ENCODE data around the gene NDUFB10. TPM values are rescaled to one million over a fixed set of nuclear protein-coding genes. Genes with fewer than 3 reads are reported as not detected.
"Not testable (repeated sequence)": the region's sequence is repeated elsewhere in the genome, so short reads cannot be mapped to it uniquely, and the experiment has no call there.

The NDUFB10 gene
- total RNA-seq, 1 experiment from 2014 or later: 305 TPM

GRCh38 chr16:1933097-1933661, 26.2 kb upstream of the NDUFB10 start:
- Histone ChIP-seq H3K27me3 (ENCODE audit: control insufficient read depth, insufficient read depth, low read length) (peaks cover 8% of the 10 kb centered on the region), H3K36me3 (replicated peaks; ENCODE audit: control insufficient read depth, insufficient read depth, low read length) (peaks cover under 1% of the 10 kb centered on the region; the same call in 1 of the 2 replicates), H3K4me3 (ENCODE audit: insufficient read depth, low read depth, low read length) (no peak overlapping the region)
- DNase-seq: peak; percentile 62

GRCh38 chr16:1936945-1937479, 22.3 kb upstream of the NDUFB10 start:
- Histone ChIP-seq H3K36me3 (replicated peaks; ENCODE audit: control insufficient read depth, insufficient read depth, low read length) (peaks cover 8% of the 10 kb centered on the region), H3K4me3 (ENCODE audit: insufficient read depth, low read depth, low read length) (no peak overlapping the region), H3K27me3 (ENCODE audit: control insufficient read depth, insufficient read depth, low read length) (no peaks in the 10 kb centered on the region)
- DNase-seq: no peak

- DNase-seq: no peak
- H3K27me3 ChIP-seq (ENCODE audit: control insufficient read depth, insufficient read depth, low read length): peaks cover 3% of the 10 kb centered on the region; the same call in 1 of the 2 replicates
- peaks cover 8% of the 10 kb centered on the region for H3K36me3 ChIP-seq (replicated peaks; ENCODE audit: control insufficient read depth, insufficient read depth, low read length)
- H3K4me3 ChIP-seq (ENCODE audit: insufficient read depth, low read depth, low read length): no peak overlapping the region
Measured at GRCh38 chr16:1938316-1938715, 21.0 kb upstream of the NDUFB10 start.

GRCh38 chr16:1938910-1939309, 20.4 kb upstream of the NDUFB10 start:
- DNase-seq: no peak
- Histone ChIP-seq H3K27me3 (ENCODE audit: control insufficient read depth, insufficient read depth, low read length) (peaks cover 3% of the 10 kb centered on the region; the same call in 1 of the 2 replicates), H3K36me3 (replicated peaks; ENCODE audit: control insufficient read depth, insufficient read depth, low read length) (peaks cover 8% of the 10 kb centered on the region), H3K4me3 (ENCODE audit: insufficient read depth, low read depth, low read length) (no peak overlapping the region)

- not testable (repeated sequence) for H3K36me3 ChIP-seq (replicated peaks; ENCODE audit: control insufficient read depth, insufficient read depth, low read length)
Measured at GRCh38 chr16:1939833-1940232, 19.5 kb upstream of the NDUFB10 start.

GRCh38 chr16:1940273-1941161, 18.8 kb upstream of the NDUFB10 start:
- no peak for DNase-seq
- Histone ChIP-seq H3K4me3 (ENCODE audit: insufficient read depth, low read depth, low read length) (no peak overlapping the region), H3K27me3 (ENCODE audit: control insufficient read depth, insufficient read depth, low read length) (peaks cover 3% of the 10 kb centered on the region; the same call in 1 of the 2 replicates), H3K36me3 (replicated peaks; ENCODE audit: control insufficient read depth, insufficient read depth, low read length) (peaks cover 8% of the 10 kb centered on the region)

More at GRCh38 chr16:1939833-1940232, 19.5 kb upstream of the NDUFB10 start:
- DNase-seq; H3K4me3 ChIP-seq (ENCODE audit: insufficient read depth, low read depth, low read length); H3K27me3 ChIP-seq (ENCODE audit: control insufficient read depth, insufficient read depth, low read length): not testable (repeated sequence)

GRCh38 chr16:1941162-1942046, 17.9 kb upstream of the NDUFB10 start:
- Histone ChIP-seq H3K27me3 (ENCODE audit: control insufficient read depth, insufficient read depth, low read length) (peaks cover 3% of the 10 kb centered on the region; the same call in 1 of the 2 replicates), H3K36me3 (replicated peaks; ENCODE audit: control insufficient read depth, insufficient read depth, low read length) (peaks cover 8% of the 10 kb centered on the region), H3K4me3 (ENCODE audit: insufficient read depth, low read depth, low read length) (no peak overlapping the region)
- peak; percentile 79 for DNase-seq

GRCh38 chr16:1942047-1942809, 17.1 kb upstream of the NDUFB10 start:
- Histone ChIP-seq H3K36me3 (replicated peaks; ENCODE audit: control insufficient read depth, insufficient read depth, low read length) (peaks cover 8% of the 10 kb centered on the region), H3K4me3 (ENCODE audit: insufficient read depth, low read depth, low read length) (peak overlapping the region; percentile 76), H3K27me3 (ENCODE audit: control insufficient read depth, insufficient read depth, low read length) (peaks cover 3% of the 10 kb centered on the region; the same call in 1 of the 2 replicates)
- DNase-seq: peak; percentile 73

GRCh38 chr16:1942810-1943726, 16.3 kb upstream of the NDUFB10 start, which contains the start of gene MSRB1:
MSRB1 (minus strand) TSS chr16:1943199; CDS start chr16:1943156, 43 bp downstream.
- Histone ChIP-seq H3K4me3 (ENCODE audit: insufficient read depth, low read depth, low read length) (peak within 1 kb of the TSS; percentile 76), H3K27me3 (ENCODE audit: control insufficient read depth, insufficient read depth, low read length) (peaks cover 3% of the 10 kb centered on the region; the same call in 1 of the 2 replicates), H3K36me3 (replicated peaks; ENCODE audit: control insufficient read depth, insufficient read depth, low read length) (peaks cover 8% of the 10 kb centered on the region)
- DNase-seq: peak; percentile 100

GRCh38 chr16:1944612-1945199, 14.6 kb upstream of the NDUFB10 start:
- DNase-seq: no peak

GRCh38 chr16:1945559-1946391, 13.6 kb upstream of the NDUFB10 start:
- DNase-seq: no peak
- H3K4me3 ChIP-seq (ENCODE audit: insufficient read depth, low read depth, low read length): no peak overlapping the region
- 0 out of 2 replicates have a peak, but pooled peaks cover under 1% of the 10 kb centered on the region for H3K36me3 ChIP-seq (replicated peaks; ENCODE audit: control insufficient read depth, insufficient read depth, low read length)
- peaks cover 3% of the 10 kb centered on the region; the same call in 1 of the 2 replicates for H3K27me3 ChIP-seq (ENCODE audit: control insufficient read depth, insufficient read depth, low read length)

More at GRCh38 chr16:1944612-1945199, 14.6 kb upstream of the NDUFB10 start:
- Histone ChIP-seq H3K27me3 (ENCODE audit: control insufficient read depth, insufficient read depth, low read length) (peaks cover 3% of the 10 kb centered on the region; the same call in 1 of the 2 replicates), H3K4me3 (ENCODE audit: insufficient read depth, low read depth, low read length) (no peak overlapping the region), H3K36me3 (replicated peaks; ENCODE audit: control insufficient read depth, insufficient read depth, low read length) (peaks cover 4% of the 10 kb centered on the region)

Measured in H7 (cell line).